GM18498 (cell line): Measurements from ENCODE around the gene NPM1.
"Not testable (repeated sequence)": the region's sequence is repeated elsewhere in the genome, so short reads cannot be mapped to it uniquely, and the experiment has no call there.

Source experiments
- ATAC-seq: cut with Tn5 transposase; IDR thresholded peaks from one replicate; pipeline ENCODE4 v1.9.1; 2021; ENCODE audit warnings: mild to moderate bottlenecking, moderate library complexity; ENCODE audit not compliant: unreplicated experiment

Gene NPM1, protein sequence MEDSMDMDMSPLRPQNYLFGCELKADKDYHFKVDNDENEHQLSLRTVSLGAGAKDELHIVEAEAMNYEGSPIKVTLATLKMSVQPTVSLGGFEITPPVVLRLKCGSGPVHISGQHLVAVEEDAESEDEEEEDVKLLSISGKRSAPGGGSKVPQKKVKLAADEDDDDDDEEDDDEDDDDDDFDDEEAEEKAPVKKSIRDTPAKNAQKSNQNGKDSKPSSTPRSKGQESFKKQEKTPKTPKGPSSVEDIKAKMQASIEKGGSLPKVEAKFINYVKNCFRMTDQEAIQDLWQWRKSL

DNA sequence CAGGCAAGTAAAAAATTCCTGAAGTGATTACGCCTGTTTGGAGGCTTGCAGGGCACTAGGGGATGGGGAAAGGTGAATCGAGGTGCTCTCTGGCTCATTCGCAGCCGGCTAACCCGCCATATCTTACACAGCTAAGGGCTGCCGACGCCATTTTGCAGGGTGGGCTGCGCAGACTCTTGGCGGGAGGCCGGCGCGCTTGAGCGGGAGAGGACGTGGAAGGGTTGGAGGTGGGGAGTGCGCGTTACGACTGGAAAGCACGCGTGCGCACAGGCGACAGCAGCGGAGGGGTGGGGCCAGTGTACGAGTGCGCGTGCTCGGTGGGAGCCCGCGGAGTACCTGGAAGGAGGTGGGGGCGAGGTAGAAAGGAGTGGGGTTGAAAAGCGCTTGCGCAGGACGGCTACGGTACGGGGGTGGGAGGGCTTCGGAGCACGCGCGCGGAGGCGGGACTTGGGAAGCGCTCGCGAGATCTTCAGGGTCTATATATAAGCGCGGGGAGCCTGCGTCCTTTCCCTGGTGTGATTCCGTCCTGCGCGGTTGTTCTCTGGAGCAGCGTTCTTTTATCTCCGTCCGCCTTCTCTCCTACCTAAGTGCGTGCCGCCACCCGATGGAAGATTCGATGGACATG is at the start of gene NPM1:
Gene NPM1 (plus strand): TSS at position 505 of the 625 bp plus-strand sequence. CDS start 100 bp downstream, at position 605.
- ATAC-seq: peak; percentile 86

DNA sequence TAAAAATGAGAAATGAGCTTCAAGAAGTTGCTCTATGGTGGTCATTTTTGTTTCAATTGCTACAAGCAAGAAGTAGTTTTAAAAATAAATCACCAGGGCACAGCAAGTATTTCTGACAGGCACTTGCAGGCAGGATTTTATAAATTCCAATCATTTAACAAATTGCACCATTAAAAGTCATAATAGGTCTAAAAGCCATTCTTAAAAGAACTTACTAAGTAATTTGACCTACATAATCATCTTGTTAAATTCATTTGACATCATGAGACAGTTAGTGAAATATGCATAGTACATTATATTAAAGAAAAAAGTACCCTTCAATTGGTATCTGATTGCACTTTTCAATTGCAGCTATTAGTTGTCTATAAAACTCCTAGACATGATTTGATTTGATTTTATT is 47.6 kb upstream of the NPM1 start:
- ATAC-seq: no peak

DNA sequence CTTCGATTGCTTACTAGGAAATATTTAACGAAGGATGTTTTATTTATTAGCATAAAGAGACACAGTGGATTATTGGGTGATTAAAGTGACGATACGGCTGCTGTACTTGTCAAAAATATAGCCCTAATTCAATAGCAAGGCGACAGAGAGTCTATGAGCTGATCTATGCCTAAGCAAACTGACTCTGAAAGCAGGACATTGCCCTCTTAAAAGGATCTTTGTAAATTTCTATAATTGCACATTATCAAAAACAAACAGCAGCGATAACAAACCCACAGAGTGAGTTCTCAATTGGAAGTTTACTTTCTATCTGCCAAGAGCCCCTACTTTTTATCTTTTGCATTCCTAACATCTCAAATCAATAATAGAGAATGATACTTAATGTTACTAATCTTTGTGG is 47.2 kb upstream of the NPM1 start:
- no peak for ATAC-seq

DNA sequence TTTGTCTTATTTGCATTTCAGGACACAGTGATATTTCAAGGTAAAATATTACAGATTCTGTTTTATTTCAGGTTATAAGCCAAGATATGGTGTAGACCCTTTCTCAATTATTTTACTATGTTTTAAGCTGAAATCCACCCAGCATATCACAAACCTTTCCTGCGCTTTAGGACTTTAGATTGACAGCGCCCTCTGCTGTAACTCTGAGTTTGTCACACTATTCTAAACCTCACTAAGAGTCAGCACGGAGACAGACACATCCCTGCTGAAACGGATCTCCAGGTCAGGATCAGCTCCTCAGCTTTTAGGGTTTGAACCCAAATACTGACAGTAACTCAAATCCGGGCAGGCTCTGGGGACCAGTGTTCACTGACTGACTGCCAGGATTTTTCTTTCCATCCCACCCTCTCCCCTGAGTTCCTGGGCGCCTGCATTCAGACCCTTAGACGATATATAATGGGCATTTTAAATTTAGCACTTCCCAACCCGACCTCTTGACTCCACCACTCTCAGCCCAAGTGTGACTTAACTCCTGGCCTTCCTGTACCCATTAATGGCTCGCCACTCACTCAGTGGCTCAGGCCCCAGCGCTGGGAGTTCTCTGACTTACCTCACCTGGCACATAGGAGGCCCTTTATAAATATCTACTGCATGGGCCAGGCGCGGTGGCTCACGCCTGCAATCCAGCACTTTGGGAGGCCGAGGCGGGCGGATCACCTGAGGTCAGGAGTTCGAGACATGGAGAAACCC is 45.1 kb upstream of the NPM1 start:
- peak; percentile 78 for ATAC-seq

DNA sequence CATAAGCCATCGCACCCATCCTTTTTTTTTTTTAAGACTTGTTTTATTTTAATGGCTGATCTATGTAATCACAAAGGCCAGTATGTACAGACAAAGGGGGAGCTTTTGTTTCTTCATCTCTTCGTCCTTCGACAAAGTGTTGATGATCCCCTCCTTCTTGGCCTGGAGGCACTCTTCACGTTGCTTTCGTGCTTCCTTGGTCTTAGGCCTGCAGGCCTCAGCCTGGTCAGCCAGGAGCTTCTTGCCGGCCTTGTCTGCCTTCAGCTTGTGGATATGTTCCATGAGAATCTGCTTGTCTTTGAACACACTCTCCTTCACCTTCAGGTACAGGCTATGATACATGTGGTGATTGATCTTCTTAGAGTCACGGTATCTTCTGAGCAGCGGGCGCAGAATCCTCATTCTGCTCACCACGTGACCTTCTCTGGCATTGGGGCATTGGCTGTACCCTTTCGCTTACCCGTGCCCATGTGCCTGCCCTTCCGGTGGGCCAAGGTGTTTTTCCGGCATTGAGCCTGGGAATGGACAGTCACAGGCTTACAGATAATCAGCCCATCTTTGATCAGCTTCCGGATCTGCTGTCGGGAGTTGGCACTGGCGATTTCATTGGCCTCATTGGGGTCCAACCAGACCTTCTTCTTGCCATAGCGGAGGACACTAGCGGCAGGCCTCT is 42.6 kb upstream of the NPM1 start:
- ATAC-seq: no peak

DNA sequence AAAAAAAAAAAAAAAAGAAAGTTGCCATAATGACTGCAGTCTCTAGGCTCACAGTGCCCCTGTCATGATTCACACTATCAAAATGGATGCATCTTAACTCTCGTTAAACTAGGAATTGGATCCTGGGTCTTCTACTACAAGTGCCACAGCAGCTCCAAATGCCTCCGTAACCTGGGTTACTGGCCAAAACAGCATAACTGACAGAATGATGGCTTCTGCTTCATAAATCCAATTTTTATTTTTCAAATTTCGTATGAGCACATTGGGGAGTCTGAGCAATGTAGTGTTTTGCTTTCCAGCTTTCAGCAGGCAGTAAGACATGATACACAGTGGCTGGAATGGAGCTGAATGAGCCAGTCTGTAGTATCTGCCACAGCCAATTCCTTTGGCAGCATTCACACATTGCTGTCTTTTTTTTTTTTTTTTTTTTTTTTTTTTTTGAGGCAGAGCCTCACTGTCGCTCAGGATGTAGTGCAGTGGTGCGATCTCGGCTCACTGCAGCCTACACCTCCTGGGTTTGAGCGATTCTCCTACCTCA is 36.0 kb upstream of the NPM1 start:
- ATAC-seq: no peak

DNA sequence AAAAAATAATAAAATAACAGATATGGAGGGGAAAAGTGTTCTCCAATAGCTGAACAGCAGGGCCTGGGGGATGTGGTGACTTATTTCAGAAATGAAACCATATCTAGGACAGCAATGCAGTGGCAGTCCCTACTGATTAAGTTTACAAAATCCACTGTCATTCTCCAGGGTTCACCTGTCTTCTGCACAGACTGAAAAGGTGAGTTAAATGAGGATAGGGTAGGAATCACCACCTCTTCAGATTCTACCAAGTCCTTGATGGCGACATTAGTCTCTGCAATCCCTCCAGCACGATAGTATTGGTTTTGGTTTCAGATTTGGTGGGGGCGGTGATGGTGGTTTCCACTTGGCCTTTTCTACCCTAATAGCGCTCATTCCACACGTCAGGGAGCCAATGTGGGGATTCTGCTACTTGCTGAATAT is 32.3 kb upstream of the NPM1 start:
- peak; percentile 95 for ATAC-seq

DNA sequence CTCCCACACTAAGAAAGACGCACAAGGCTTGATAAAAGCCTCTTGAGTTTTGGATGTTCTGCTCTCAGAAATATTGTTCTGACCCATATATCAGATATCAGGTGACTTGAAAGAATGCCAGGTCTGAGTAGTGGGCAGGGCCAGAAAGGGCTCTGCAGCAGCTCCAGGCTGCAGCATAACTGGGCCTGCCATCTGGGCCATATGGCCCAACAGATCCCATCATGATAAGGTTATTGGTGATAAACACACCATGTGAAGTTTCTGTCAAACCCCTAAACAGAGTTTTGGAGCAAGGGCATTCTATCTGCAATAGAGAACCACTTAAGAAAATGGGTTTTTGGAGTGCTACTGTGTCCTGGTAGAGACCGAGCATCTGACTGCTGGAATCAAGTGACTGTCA is 29.8 kb upstream of the NPM1 start:
- no peak for ATAC-seq

DNA sequence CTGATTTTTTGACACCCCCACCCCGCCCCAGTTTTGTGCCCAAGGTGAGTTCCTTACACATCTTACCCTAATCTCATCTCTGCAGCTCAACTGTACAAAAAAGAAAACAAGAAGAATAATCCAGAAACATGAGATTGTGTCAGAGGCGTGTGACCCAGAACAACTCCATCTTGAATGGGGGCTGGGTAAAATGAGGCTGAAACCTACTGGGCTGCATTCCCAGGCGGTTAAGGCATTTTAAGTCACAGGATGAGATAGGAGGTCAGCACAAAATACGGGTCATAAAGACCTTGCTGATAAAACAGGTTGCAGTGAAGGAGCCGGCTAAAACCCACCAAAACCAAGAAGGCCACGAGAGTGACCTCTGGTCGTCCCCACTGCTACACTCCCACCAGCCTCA is 26.5 kb upstream of the NPM1 start:
- not testable (repeated sequence) for ATAC-seq

DNA sequence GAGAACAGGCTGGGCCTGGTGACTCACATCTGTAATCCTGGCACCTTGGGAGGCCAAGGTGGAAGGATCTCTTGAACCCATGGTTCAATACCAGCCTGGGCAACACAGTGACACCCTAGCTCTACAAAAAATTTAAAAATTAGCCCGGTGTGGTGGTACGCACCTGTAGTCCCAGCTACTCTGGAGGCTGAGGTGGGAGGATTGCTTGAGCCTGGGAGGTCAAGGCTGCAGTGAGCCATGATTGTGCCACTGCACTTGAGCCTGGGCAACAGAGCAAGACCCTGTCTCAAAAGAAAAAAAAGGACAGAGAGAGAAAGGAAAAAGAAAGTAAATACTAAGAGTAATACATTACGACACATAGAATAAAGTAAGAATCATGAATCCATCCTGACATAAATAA is 24.4 kb upstream of the NPM1 start:
- ATAC-seq: not testable (repeated sequence)

DNA sequence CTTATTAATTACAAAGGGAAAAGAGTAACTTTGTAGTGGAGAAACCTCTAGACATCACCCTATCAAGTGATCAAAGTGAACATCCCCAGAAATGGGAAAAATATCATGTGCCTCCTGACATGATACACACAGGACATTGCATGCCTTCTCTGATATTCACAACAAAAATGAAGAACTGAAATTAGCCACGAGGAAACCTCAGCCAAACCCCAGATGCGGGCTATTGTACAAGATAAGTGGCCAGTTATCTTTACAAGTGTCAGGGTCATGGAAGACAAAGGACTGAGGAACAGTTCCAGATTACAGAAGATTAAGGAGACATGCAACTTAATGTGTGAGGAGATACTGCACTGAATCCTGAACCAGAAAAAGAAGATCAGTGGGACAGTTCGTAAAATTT is 23.8 kb upstream of the NPM1 start:
- ATAC-seq: peak; percentile 82

DNA sequence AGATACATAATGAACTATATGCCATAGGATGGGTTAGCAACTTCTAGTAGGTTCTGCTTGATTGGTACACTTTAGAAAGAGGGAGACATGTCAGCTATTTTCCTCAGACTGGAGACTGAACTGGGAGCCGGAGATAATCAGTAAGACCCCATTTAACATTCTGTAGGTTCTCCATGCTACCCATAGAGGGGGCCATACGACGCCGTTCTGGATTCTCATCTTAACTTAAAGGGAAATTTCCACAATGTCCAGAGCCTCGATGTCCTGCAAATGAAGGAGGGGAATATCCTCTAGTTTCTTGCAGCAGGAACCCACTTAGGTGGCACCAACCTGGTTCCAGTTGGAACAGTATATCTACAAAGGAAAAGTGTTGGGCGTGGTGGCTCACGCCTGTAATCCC is 22.3 kb upstream of the NPM1 start:
- ATAC-seq: no peak

DNA sequence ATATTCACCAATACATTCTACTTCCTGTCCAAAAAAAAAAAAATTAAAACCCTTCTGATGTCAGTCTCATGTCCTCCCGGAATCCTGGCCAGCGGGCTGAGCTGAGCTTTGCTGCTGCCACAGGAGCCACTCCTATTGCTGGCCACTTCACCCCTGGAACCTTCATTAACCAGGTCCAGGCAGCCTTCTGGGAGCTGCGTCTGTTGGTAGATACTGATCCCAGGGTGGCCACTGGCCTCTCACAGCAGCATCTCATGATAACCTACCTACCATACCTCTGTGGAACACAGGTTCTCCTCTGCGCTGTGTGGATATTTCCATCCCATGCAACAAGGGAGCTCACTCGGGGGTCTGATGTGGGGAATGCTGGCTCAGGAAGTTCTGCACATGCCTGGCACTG is 21.0 kb upstream of the NPM1 start:
- no peak for ATAC-seq

DNA sequence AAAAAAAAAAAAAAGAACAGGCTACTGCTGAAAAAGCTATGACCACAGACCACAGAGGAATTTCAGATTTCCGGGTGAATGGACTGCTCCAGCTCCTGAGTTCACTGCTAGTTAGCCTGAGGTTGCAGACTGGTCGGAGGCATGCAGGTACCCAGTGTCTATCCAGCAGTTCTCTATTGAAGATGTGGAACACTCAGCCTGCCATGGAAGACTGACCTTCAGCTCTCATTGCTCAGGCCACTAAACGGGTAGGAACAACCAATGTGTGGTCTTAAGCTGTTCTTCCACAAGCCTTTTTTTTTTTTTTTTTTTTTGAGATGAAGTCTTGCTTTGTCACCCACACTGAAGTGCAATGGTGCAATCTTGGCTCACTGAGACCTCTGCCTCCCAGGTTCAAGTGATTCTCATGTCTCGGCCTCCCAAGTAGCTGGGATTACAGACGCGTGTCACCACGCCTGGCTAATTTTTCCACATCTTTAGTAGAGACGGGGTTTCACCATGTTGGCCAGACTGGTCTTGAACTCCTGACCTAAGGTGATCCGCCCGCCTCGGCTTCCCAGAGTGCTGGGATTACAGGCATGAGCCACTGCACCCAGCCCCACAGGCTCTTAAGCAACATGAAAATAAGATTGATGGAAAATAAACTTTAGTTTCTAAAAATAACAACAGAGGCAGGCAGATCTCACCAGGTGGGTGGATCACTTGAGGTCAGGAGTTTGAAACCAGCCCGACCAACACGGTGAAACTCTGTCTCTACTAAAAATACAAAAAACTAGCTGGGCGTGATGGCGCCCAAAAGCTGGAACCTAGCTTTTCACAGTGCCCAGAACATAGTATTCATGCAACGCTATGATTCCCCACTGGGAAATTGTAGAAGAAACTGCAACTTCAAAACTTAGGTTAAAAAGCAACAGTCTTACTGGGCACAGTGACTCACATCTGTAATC is 20.0 kb upstream of the NPM1 start:
- peak; percentile 47 for ATAC-seq

DNA sequence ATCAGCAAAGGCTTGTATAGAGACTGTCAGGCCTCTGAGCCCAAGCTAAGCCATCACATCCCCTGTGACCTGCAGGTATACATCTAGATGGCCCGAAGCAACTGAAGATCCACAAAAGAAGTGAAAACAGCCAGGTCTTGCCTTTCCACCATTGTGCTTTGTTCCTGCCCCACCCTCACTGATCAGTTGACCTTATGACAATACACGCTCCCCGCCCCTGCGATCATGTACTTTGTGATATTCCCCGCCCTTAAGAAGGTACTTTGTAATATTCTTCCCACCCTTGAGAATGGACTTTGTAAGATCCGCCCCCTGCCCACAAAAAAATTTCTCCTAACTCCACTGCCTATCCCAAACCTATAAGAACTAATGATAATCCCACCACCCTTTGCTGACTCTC is 18.6 kb upstream of the NPM1 start:
- ATAC-seq: no peak

DNA sequence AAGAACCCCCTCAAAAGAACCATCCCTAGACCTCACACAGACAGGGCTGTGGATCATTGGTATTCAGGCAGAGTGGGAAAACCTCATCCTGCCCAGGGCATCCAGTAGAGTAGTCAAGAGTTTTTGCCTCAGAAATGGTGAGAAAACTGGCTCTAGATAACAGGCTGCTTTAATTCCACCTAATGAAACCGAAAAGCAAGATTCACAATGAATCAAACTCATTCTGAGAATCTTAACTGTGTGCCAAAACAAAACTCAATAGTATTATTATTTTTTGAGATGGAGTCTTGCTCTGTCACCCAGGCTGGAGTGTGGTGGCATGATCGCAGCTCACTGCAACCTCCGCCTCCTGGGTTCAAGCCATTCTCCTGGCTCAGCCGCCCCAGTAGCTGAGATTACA is 17.8 kb upstream of the NPM1 start:
- ATAC-seq: no peak

DNA sequence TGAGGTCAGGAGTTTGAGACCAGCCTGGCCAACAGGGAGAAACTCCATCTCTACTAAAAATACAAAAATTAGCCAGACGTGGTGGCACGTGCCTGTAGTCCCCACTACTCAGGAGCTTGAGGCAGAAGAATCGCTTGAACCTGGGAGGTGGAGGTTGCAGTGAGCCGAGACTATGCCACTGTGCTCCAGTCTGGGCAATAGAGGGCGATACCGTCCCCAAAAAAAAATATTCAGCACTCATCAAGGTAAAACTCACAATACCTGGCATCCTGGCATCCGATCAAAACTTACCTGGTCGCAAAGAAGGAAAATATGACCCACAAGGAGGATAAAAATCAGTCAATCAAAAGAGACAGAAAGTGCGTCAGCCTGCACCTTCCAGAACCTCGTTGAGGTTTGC is 16.8 kb upstream of the NPM1 start:
- not testable (repeated sequence) for ATAC-seq

DNA sequence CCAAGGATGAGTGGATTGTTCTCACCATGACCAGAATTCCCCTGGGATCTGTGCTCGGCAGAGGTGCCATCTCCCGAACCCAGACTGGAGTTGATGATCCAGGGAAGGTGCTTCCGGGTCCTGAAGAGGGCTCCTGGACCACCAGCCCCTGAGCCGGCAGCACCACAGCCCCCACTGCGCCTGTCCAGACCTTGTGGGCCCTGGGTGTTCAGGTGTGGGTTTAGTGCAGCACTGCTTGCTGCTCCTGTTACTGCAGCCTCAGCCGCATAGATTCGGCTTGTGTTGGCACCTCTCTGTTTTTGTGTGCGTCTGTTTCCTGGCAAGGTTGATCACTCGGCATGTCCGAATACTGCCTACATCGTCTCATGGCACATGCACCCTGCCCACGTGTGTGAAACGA is 16.3 kb upstream of the NPM1 start:
- ATAC-seq: no peak

DNA sequence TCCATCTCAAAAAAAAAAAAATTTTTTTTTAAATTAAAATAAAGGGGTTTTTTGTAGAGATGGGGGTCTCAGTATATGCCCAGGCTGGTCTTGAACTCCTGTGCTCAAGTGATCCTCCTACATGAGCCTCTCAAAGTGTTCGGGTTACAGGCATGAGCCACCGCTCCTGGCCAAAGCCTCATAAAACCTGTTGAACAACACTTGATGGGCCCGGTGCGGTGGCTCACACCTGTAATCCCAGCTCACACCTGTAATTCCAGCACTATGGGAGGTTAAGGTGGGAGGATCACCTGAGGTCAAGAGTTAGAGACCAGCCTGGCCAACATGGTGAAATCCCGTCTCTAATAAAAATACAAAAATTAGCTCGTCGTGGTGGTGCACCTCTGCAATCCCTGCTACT is 7.7 kb upstream of the NPM1 start:
- no peak for ATAC-seq

DNA sequence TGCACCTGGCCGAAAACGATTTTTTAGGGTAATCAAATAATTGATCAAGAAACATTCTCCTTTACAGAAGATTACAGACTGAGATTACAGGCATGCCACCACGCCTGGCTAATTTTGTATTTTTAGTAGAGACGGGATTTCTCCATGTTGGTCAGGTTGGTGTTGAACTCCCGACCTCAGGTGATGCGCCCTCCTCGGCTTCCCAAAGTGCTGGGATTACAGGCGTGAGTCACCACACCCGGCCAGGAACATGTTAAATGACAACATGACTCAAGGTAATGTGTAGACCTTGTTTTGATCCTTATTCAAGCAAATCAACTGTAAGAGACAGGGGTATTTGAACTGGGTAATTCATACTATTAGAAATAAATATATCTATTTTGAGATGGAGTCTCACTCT is 3.2 kb upstream of the NPM1 start:
- ATAC-seq: not testable (repeated sequence)
